Stimulated activated memory B cell treated with anti-CD40 and anti-IgM and Interleukin-4, amounts not matched to agents 10 μg/mL and 1 μg/mL and 100 μg/mL, for 72 hours (primary cell): ENCODE measurements around the gene ZNF346.
"Not testable (repeated sequence)": the region's sequence is repeated elsewhere in the genome, so short reads cannot be mapped to it uniquely, and the experiment has no call there.

Experiments used
- ATAC-seq: fragments of 150-1000 bp; cut with Tn5 transposase; 2 replicates; pipeline ENCODE4 v1.10.0; 2021
- H3K27ac Mint-ChIP-seq: one replicate; pipeline ENCODE4 v1.8.0; 2022; ENCODE audit warnings: mild to moderate bottlenecking, mixed read lengths
- H3K27me3 Mint-ChIP-seq: one replicate; pipeline ENCODE4 v1.8.0; 2022; ENCODE audit warnings: mixed read lengths
- H3K36me3 Mint-ChIP-seq: one replicate; pipeline ENCODE4 v1.8.0; 2022; ENCODE audit warnings: mixed read lengths
- H3K4me1 Mint-ChIP-seq: one replicate; pipeline ENCODE4 v1.8.0; 2022; ENCODE audit warnings: mixed read lengths
- H3K4me3 Mint-ChIP-seq: one replicate; pipeline ENCODE4 v1.8.0; 2022; ENCODE audit warnings: mild to moderate bottlenecking, moderate library complexity, mixed read lengths
- H3K9me3 Mint-ChIP-seq: one replicate; pipeline ENCODE4 v1.8.0; 2022; ENCODE audit warnings: mixed read lengths

The ZNF346 gene, protein sequence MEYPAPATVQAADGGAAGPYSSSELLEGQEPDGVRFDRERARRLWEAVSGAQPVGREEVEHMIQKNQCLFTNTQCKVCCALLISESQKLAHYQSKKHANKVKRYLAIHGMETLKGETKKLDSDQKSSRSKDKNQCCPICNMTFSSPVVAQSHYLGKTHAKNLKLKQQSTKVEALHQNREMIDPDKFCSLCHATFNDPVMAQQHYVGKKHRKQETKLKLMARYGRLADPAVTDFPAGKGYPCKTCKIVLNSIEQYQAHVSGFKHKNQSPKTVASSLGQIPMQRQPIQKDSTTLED

GRCh38 chr5:177022386-177023302 is at the start of gene ZNF346:
TSS of gene ZNF346 (plus strand) at chr5:177022696. CDS start at chr5:177022739, 43 bp downstream.
- Mint-ChIP-seq H3K4me1 (peaks cover 42% of the 10 kb centered on the region), H3K27me3 (no peaks in the 10 kb centered on the region), H3K4me3 (peak within 1 kb of the TSS; percentile 89), H3K36me3 (peaks cover 12% of the 10 kb centered on the region), H3K27ac (peak within 1 kb of the TSS; percentile 88), H3K9me3 (no peaks in the 10 kb centered on the region)
- peak; percentile 96 for ATAC-seq

GRCh38 chr5:176979669-176980068 is 42.8 kb upstream of the ZNF346 start:
- Mint-ChIP-seq H3K27ac (no peak overlapping the region), H3K36me3 (peaks cover 42% of the 10 kb centered on the region), H3K4me3 (no peak overlapping the region), H3K9me3 (no peaks in the 10 kb centered on the region), H3K4me1 (peaks cover 33% of the 10 kb centered on the region), H3K27me3 (no peaks in the 10 kb centered on the region)
- ATAC-seq, result no peak

- Mint-ChIP-seq H3K9me3 (no peaks in the 10 kb centered on the region), H3K4me1 (peaks cover 40% of the 10 kb centered on the region), H3K4me3 (no peak overlapping the region), H3K27me3 (no peaks in the 10 kb centered on the region), H3K27ac (no peak overlapping the region), H3K36me3 (peaks cover 32% of the 10 kb centered on the region)
- ATAC-seq, result no peak
These were observed 41.7 kb upstream of the ZNF346 start for GRCh38 chr5:176980818-176981217.

GRCh38 chr5:176983112-176983511 is 39.4 kb upstream of the ZNF346 start:
- peaks cover 30% of the 10 kb centered on the region for H3K36me3 Mint-ChIP-seq
- not testable (repeated sequence) for H3K27ac Mint-ChIP-seq, H3K9me3 Mint-ChIP-seq, H3K27me3 Mint-ChIP-seq, ATAC-seq, H3K4me3 Mint-ChIP-seq
- H3K4me1 Mint-ChIP-seq, result peaks cover 51% of the 10 kb centered on the region

DNA sequence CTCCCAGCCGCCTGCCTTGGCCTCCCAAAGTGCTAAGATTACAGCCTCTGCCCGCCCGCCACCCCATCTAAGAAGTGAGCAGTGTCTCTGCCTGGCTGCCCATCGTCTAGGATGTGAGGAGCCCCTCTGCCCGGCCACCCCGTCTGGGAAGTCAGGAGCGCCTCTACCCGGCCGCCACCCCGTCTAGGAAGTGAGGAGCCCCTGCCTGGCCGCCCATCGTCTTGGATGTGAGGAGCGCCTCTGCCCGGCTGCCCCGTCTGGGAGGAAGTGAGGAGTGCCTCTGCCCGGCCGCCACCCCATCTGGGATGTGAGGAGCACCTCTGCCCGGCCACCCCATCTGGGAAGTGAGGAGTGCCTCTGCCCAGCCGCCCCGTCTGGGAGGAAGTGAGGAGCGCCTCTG is 38.9 kb upstream of the ZNF346 start:
- H3K9me3 Mint-ChIP-seq, ATAC-seq, H3K27ac Mint-ChIP-seq: not testable (repeated sequence)

DNA sequence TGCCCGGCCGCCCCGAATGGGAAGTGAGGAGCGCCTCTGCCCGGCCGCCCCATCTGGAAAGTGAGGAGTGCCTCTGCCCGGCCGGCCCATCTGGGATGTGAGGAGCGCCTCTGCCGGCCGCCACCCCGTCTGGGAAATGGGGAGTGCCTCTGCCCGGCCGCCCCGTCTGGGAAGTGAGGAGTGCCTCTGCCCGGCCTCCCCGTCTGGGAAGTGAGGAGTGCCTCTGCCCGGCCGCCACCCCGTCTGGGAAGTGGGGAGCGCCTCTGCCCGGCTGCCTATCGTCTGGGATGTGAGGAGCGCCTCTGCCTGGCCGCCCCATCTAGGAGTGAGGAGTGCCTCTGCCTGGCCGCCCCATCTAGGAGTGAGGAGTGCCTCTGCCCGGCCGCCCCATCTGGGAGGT is 38.3 kb upstream of the ZNF346 start:
- peaks cover 56% of the 10 kb centered on the region for H3K4me1 Mint-ChIP-seq
- H3K9me3 Mint-ChIP-seq, H3K4me3 Mint-ChIP-seq, H3K27me3 Mint-ChIP-seq, ATAC-seq: not testable (repeated sequence)
- H3K27ac Mint-ChIP-seq, result peak overlapping the region; percentile 63
- peaks cover 24% of the 10 kb centered on the region for H3K36me3 Mint-ChIP-seq

More for the DNA sequence above, 38.9 kb upstream of the ZNF346 start:
- H3K27me3 Mint-ChIP-seq, H3K4me3 Mint-ChIP-seq: not testable (repeated sequence)
- peaks cover 30% of the 10 kb centered on the region for H3K36me3 Mint-ChIP-seq
- H3K4me1 Mint-ChIP-seq, result peaks cover 56% of the 10 kb centered on the region

DNA sequence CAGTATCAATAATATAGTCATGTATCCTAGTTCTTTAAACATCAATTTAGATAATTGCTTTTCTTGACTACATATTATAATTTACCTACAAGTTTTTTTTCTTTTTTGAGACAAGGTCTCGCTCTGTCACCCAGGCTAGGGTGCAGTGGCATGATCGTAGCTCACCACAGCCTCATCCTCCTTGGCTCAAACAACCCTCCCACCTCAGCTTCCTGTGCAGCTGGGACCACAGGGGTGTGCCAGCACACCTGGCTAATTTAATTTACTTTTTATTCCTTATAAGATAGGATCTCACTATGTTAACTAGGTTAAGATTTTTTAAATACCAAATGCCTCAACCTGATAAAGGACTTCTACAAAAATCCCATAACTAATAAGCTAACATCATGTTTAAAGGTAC is 37.0 kb upstream of the ZNF346 start:
- no peaks in the 10 kb centered on the region for H3K27me3 Mint-ChIP-seq
- H3K4me1 Mint-ChIP-seq, result peaks cover 49% of the 10 kb centered on the region
- H3K4me3 Mint-ChIP-seq, result no peak overlapping the region
- H3K27ac Mint-ChIP-seq, result peak overlapping the region; percentile 63
- H3K36me3 Mint-ChIP-seq, result peaks cover 12% of the 10 kb centered on the region
- peak; percentile 92 for ATAC-seq
- no peaks in the 10 kb centered on the region for H3K9me3 Mint-ChIP-seq

DNA sequence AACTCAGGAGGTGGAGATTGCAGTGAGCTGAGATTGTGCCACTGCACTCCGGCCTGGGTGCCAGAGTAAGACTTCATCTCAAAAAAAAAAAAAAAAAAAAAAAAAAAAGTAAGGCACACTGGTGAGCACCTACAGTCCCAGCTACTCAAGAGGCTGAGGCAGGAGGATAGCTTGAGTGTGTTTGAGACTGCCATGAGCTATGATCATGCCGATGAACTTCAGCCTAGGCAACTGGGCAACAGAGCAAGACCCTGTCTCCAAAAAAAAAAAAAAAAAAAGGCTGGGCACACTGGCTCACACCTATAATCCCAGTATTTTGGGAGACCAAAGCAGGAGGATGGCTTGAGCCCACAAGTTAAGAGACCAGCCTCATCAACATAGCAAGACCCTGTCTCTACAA is 36.2 kb upstream of the ZNF346 start:
- H3K4me3 Mint-ChIP-seq, result no peak overlapping the region
- no peak for ATAC-seq
- H3K27ac Mint-ChIP-seq, result peak overlapping the region; percentile 63
- H3K4me1 Mint-ChIP-seq, result peaks cover 49% of the 10 kb centered on the region
- no peaks in the 10 kb centered on the region for H3K27me3 Mint-ChIP-seq
- no peaks in the 10 kb centered on the region for H3K9me3 Mint-ChIP-seq
- H3K36me3 Mint-ChIP-seq, result peaks cover 12% of the 10 kb centered on the region

- peaks cover 50% of the 10 kb centered on the region for H3K4me1 Mint-ChIP-seq
- H3K4me3 Mint-ChIP-seq, result no peak overlapping the region
- no peak for ATAC-seq
- no peaks in the 10 kb centered on the region for H3K27me3 Mint-ChIP-seq
- peaks cover 5% of the 10 kb centered on the region for H3K36me3 Mint-ChIP-seq
- H3K9me3 Mint-ChIP-seq, result no peaks in the 10 kb centered on the region
- no peak overlapping the region for H3K27ac Mint-ChIP-seq
These were observed 34.9 kb upstream of the ZNF346 start for GRCh38 chr5:176987583-176987982.

- H3K36me3 Mint-ChIP-seq, H3K27me3 Mint-ChIP-seq, H3K9me3 Mint-ChIP-seq, H3K4me3 Mint-ChIP-seq, ATAC-seq: not testable (repeated sequence)
- Mint-ChIP-seq H3K27ac (peak overlapping the region; percentile 14), H3K4me1 (peaks cover 65% of the 10 kb centered on the region)
These were observed 29.4 kb upstream of the ZNF346 start for GRCh38 chr5:176993081-176993480.

DNA sequence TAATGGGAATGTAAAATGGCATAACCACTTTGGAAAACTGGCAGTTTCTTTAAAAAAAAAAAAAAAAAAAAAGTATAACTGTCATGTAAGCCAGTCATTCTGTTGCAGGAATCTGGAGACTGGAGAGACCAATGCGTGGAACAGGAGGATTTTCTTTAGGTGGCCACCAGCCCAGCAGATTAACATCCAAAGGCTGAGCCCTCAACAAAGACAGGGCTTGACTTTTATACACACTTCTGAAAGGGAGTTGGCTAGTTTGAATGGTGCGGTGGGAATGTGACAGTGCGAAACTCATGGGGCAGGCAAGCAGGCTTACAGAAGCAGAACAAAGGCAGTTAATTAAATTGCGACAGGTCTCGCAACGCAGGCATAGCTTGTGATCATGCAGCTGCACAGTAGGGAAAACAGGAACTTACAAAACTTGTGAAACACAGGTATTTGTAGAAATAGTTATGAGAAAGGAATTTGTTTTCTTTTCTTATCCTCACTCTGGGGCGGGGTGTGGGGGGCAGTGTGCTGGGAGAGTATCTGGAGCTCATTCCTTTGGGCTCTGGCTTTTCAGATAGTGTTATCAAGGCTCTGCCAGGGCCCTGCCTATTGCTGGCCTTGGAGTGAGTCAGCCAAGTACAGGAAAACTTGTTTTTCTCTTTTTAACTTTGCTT is 27.9 kb upstream of the ZNF346 start:
- Mint-ChIP-seq H3K27ac (peak overlapping the region; percentile 72), H3K4me3 (no peak overlapping the region), H3K9me3 (no peaks in the 10 kb centered on the region), H3K36me3 (no peaks in the 10 kb centered on the region), H3K27me3 (no peaks in the 10 kb centered on the region), H3K4me1 (peaks cover 58% of the 10 kb centered on the region)
- ATAC-seq, result peak; percentile 91

GRCh38 chr5:176995122-176995490 is 27.4 kb upstream of the ZNF346 start:
- no peaks in the 10 kb centered on the region for H3K9me3 Mint-ChIP-seq

GRCh38 chr5:176995896-176996767 is 26.4 kb upstream of the ZNF346 start:
- Mint-ChIP-seq H3K4me3 (peak overlapping the region; percentile 13), H3K27ac (peak overlapping the region; percentile 72), H3K4me1 (peaks cover 59% of the 10 kb centered on the region), H3K9me3 (no peaks in the 10 kb centered on the region), H3K36me3 (no peaks in the 10 kb centered on the region), H3K27me3 (no peaks in the 10 kb centered on the region)
- ATAC-seq, result peak; percentile 49

More at GRCh38 chr5:176995122-176995490, 27.4 kb upstream of the ZNF346 start:
- no peak overlapping the region for H3K4me3 Mint-ChIP-seq
- no peaks in the 10 kb centered on the region for H3K36me3 Mint-ChIP-seq
- H3K27ac Mint-ChIP-seq, result peak overlapping the region; percentile 72
- H3K27me3 Mint-ChIP-seq, result no peaks in the 10 kb centered on the region
- ATAC-seq, result no peak
- H3K4me1 Mint-ChIP-seq, result peaks cover 59% of the 10 kb centered on the region

DNA sequence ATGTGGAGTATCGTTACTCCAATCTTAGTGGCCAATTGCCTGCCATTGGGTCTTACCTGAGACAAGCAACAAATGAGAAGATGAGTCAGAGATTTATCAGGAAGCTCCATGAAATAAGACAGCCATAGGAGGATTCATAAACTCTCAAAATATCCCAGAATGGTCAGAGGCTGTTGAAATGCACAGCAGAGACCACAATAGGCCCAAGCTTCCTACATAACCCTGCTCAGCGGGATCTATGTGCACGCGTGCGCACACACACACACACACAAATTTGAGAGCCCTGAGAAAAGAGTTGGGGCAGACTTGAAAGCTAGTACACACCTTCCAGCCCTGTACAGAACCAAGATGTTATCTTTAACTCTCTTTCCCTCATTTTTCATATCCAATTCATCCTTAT is 25.7 kb upstream of the ZNF346 start:
- H3K4me3 Mint-ChIP-seq, result no peak overlapping the region
- H3K4me1 Mint-ChIP-seq, result peaks cover 59% of the 10 kb centered on the region
- peak overlapping the region; percentile 72 for H3K27ac Mint-ChIP-seq
- ATAC-seq, result no peak
- no peaks in the 10 kb centered on the region for H3K27me3 Mint-ChIP-seq
- no peaks in the 10 kb centered on the region for H3K36me3 Mint-ChIP-seq
- no peaks in the 10 kb centered on the region for H3K9me3 Mint-ChIP-seq
